ENCODE measurements around the gene ZFAND3. TPM values are rescaled to one million over a fixed set of nuclear protein-coding genes. Genes with fewer than 3 reads are reported as not detected.

ZFAND3 gene
- total RNA-seq, 1 experiment from 2014 or later = 64.0 TPM

DNA sequence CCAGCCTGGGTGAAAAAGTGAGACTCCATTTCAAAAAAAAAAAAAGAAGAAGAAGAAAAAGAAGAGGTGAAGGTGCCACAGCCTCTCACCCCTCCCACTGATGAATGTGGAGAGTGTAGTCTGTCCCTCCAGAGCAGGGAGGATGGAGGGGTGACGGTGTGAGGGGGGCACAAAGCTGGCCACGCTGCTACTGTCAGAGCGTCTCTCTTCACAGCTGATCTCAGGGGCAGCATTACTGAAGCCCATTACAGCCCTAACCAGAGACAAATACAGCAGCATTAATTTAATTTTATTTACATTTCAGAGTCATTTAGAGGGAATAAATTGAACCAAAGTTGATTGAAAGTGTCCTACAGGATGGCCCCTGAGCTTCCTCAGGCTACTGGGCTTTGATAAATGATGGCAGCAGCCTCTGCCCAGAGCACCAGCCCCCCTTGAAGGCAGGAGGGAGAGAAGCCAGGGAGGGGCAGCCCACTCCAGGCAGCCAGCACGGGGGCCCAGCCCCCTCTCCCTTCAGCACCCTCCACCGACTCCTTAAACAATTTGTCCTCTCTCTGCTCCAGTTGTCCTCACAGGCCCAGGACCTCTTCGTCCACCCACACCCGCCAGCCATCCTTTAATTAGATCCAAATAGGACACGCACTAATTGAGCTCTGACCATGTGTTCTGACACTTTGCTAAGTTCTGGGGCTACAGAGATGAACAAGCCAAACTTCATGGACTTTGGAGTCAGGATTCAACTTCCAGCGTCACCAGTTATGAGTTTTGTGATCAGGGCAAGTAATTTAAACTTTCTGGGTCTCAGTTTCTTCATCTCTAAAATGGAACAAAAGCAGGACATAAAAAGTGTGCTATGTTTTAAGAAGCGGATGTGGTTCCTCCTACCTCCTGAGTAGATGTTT, 18.6 kb upstream of the ZFAND3 start:
- BruUV-seq (replicated peaks) = no TSS peak
- DNase-seq (ENCODE audit: low spot score) = no peak
- H3K4me1 ChIP-seq (ENCODE audit: insufficient read depth, low read length, poor library complexity, severe bottlenecking) = no peaks in the 10 kb centered on the region
- CTCF ChIA-PET = no interaction called here
- no peaks in the 10 kb centered on the region for H3K9me3 ChIP-seq (ENCODE audit: low read depth, low read length, poor library complexity, severe bottlenecking)
- TF ChIP-seq CTCF (conservative IDR thresholded peaks at IDR 0.05; ENCODE audit: low read depth, low read length) (no peak), EZH2 (IDR thresholded peaks at IDR 0.05; ENCODE audit: borderline replicate concordance, low read depth, low read length, poor library complexity, severe bottlenecking) (no peak)
- POLR2A ChIA-PET (ENCODE audit: low non-redundant PET) = no interaction called here
- no peak overlapping the region for H3K27ac ChIP-seq (ENCODE audit: low read depth, low read length, poor library complexity, severe bottlenecking)
- H3K36me3 ChIP-seq (ENCODE audit: insufficient read depth, low read length, poor library complexity, severe bottlenecking) = no peaks in the 10 kb centered on the region
- no peak overlapping the region for H3K4me3 ChIP-seq (ENCODE audit: low read depth, low read length, poor library complexity, severe bottlenecking)
- intact Hi-C loops (cut with micrococcal nuclease; ENCODE audit: unreplicated experiment) = no loop called here
- no peaks in the 10 kb centered on the region for H3K27me3 ChIP-seq (replicated peaks; ENCODE audit: insufficient read depth, low read depth, low read length, poor library complexity)

DNA sequence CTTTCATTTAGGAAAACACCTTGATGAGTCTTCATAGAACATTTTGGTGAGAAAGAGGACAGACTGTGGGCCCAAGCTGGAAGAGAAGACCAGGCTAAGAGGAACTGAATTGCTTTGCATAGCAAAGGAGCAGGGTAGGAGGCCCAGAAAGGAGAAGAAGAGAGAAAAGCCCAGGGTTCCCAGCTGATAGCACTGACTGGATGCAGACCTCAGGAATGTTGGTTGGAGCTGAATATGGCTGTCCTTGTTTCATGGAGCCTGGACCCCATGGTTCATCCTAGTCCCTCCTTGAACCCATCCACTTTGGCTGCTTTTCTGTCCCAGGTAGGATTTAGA, 18.0 kb upstream of the ZFAND3 start:
- POLR2A ChIA-PET (ENCODE audit: low non-redundant PET) = no interaction called here
- Histone ChIP-seq H3K9me3 (ENCODE audit: low read depth, low read length, poor library complexity, severe bottlenecking) (no peaks in the 10 kb centered on the region), H3K27me3 (replicated peaks; ENCODE audit: insufficient read depth, low read depth, low read length, poor library complexity) (no peaks in the 10 kb centered on the region), H3K4me3 (ENCODE audit: low read depth, low read length, poor library complexity, severe bottlenecking) (no peak overlapping the region), H3K36me3 (ENCODE audit: insufficient read depth, low read length, poor library complexity, severe bottlenecking) (no peaks in the 10 kb centered on the region), H3K4me1 (ENCODE audit: insufficient read depth, low read length, poor library complexity, severe bottlenecking) (no peaks in the 10 kb centered on the region), H3K27ac (ENCODE audit: low read depth, low read length, poor library complexity, severe bottlenecking) (no peak overlapping the region)
- BruUV-seq (replicated peaks) = no TSS peak
- TF ChIP-seq CTCF (conservative IDR thresholded peaks at IDR 0.05; ENCODE audit: low read depth, low read length) = no peak
- no peak for TF ChIP-seq EZH2 (IDR thresholded peaks at IDR 0.05; ENCODE audit: borderline replicate concordance, low read depth, low read length, poor library complexity, severe bottlenecking)
- CTCF ChIA-PET = no interaction called here
- intact Hi-C loops (cut with micrococcal nuclease; ENCODE audit: unreplicated experiment) = no loop called here
- DNase-seq (ENCODE audit: low spot score) = no peak

- H3K4me1 ChIP-seq (ENCODE audit: insufficient read depth, low read length, poor library complexity, severe bottlenecking) = no peaks in the 10 kb centered on the region
- no peaks in the 10 kb centered on the region for H3K36me3 ChIP-seq (ENCODE audit: insufficient read depth, low read length, poor library complexity, severe bottlenecking)
- no peak for TF ChIP-seq EZH2 (IDR thresholded peaks at IDR 0.05; ENCODE audit: borderline replicate concordance, low read depth, low read length, poor library complexity, severe bottlenecking)
- no peak for TF ChIP-seq CTCF (conservative IDR thresholded peaks at IDR 0.05; ENCODE audit: low read depth, low read length)
- CTCF ChIA-PET = no interaction called here
- POLR2A ChIA-PET (ENCODE audit: low non-redundant PET) = no interaction called here
- no peak overlapping the region for H3K27ac ChIP-seq (ENCODE audit: low read depth, low read length, poor library complexity, severe bottlenecking)
- no TSS peak for BruUV-seq (replicated peaks)
- intact Hi-C loops (cut with micrococcal nuclease; ENCODE audit: unreplicated experiment) = no loop called here
- DNase-seq (ENCODE audit: low spot score) = no peak
- no peak overlapping the region for H3K4me3 ChIP-seq (ENCODE audit: low read depth, low read length, poor library complexity, severe bottlenecking)
- H3K9me3 ChIP-seq (ENCODE audit: low read depth, low read length, poor library complexity, severe bottlenecking) = no peaks in the 10 kb centered on the region
- no peaks in the 10 kb centered on the region for H3K27me3 ChIP-seq (replicated peaks; ENCODE audit: insufficient read depth, low read depth, low read length, poor library complexity)
Measured at GRCh38 chr6:37802810-37803209, 16.7 kb upstream of the ZFAND3 start.
